ENCODE data around the gene RHBDL3. TPM values are rescaled to one million over a fixed set of nuclear protein-coding genes. Genes with fewer than 3 reads are reported as not detected.

Gene RHBDL3
- polyA plus RNA-seq, 1 experiment = 0.06 TPM

- CTCF ChIA-PET = no interaction called here
- Histone ChIP-seq H3K27ac (ENCODE audit: low read depth, low read length) (no peak overlapping the region), H3K27me3 (ENCODE audit: control insufficient read depth, insufficient read depth, low read length) (peaks cover 15% of the 10 kb centered on the region)
Measured at GRCh38 chr17:32302860-32303649, 37.4 kb downstream of the RHBDL3 start.

GRCh38 chr17:32303781-32304288, 38.2 kb downstream of the RHBDL3 start:
- Histone ChIP-seq H3K27me3 (ENCODE audit: control insufficient read depth, insufficient read depth, low read length) (peaks cover 22% of the 10 kb centered on the region), H3K4me3 (ENCODE audit: low read depth, low read length) (no peak overlapping the region), H3K9me3 (ENCODE audit: control insufficient read depth, insufficient read depth, low read length) (no peaks in the 10 kb centered on the region), H3K27ac (ENCODE audit: low read depth, low read length) (no peak overlapping the region)
- TF ChIP-seq, protein P1, sequence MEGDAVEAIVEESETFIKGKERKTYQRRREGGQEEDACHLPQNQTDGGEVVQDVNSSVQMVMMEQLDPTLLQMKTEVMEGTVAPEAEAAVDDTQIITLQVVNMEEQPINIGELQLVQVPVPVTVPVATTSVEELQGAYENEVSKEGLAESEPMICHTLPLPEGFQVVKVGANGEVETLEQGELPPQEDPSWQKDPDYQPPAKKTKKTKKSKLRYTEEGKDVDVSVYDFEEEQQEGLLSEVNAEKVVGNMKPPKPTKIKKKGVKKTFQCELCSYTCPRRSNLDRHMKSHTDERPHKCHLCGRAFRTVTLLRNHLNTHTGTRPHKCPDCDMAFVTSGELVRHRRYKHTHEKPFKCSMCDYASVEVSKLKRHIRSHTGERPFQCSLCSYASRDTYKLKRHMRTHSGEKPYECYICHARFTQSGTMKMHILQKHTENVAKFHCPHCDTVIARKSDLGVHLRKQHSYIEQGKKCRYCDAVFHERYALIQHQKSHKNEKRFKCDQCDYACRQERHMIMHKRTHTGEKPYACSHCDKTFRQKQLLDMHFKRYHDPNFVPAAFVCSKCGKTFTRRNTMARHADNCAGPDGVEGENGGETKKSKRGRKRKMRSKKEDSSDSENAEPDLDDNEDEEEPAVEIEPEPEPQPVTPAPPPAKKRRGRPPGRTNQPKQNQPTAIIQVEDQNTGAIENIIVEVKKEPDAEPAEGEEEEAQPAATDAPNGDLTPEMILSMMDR (IDR thresholded peaks at IDR 0.05; ENCODE audit: low read depth, low read length) = no peak
- POLR2A ChIA-PET = no interaction called here
- DNase-seq (ENCODE audit: low read depth, low spot score) = no peak
- CTCF ChIA-PET = no interaction called here

More at GRCh38 chr17:32302860-32303649, 37.4 kb downstream of the RHBDL3 start:
- no peak overlapping the region for H3K4me3 ChIP-seq (ENCODE audit: low read depth, low read length)
- TF ChIP-seq, protein P1 (IDR thresholded peaks at IDR 0.05; ENCODE audit: low read depth, low read length) = no peak
- POLR2A ChIA-PET = no interaction called here
- DNase-seq (ENCODE audit: low read depth, low spot score) = no peak
- H3K9me3 ChIP-seq (ENCODE audit: control insufficient read depth, insufficient read depth, low read length) = no peaks in the 10 kb centered on the region

DNA sequence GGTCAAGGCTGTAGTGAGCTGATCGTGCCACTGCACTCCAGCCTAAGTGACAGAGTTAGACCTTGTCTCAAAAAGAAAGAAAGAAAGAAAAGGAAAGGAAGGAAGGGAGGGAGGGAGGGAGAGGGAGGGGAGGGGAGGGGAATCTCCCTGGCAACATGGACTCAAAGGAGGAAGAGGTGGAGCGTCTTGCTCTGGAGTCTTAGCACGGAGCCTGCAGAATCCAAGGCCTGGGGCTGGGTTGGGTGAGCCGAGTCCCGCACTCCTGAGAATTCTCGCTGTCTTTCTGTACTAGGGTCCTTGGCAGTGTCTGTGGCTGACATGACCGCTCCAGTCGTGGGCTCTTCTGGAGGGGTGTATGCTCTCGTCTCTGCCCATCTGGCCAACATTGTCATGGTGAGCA, 39.4 kb downstream of the RHBDL3 start:
- TF ChIP-seq, protein P1 (IDR thresholded peaks at IDR 0.05; ENCODE audit: low read depth, low read length) = no peak

DNA sequence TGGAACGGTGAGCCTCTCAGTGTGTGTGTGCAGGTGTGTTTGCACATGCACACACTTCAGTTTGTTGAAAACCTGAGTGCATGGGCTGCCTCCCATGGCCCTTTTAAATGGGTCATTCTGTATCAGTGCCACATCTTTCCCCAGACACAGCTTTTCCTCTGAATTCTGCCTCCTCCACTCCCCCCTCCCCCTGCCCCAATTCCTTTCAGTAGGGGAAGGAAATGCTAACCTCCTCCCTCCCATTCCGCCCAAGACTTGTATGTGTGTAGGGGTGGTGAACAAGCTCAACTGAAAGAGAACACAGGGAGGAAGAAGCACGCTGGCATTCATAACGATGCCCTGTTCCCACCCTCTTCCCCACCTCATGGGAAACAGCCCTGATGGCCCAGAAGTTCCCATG, 42.0 kb downstream of the RHBDL3 start:
- Histone ChIP-seq H3K9me3 (ENCODE audit: control insufficient read depth, insufficient read depth, low read length) (no peaks in the 10 kb centered on the region), H3K27ac (ENCODE audit: low read depth, low read length) (no peak overlapping the region), H3K27me3 (ENCODE audit: control insufficient read depth, insufficient read depth, low read length) (peaks cover 18% of the 10 kb centered on the region), H3K4me3 (ENCODE audit: low read depth, low read length) (no peak overlapping the region)
- TF ChIP-seq, protein P1 (IDR thresholded peaks at IDR 0.05; ENCODE audit: low read depth, low read length) = no peak
- CTCF ChIA-PET = no interaction called here
- no peak for DNase-seq (ENCODE audit: low read depth, low spot score)
- POLR2A ChIA-PET = no interaction called here

More for the DNA sequence above, 39.4 kb downstream of the RHBDL3 start:
- ChIA-PET CTCF (no interaction called here), POLR2A (no interaction called here)
- peaks cover 18% of the 10 kb centered on the region for H3K27me3 ChIP-seq (ENCODE audit: control insufficient read depth, insufficient read depth, low read length)
- H3K9me3 ChIP-seq (ENCODE audit: control insufficient read depth, insufficient read depth, low read length) = no peaks in the 10 kb centered on the region
- DNase-seq (ENCODE audit: low read depth, low spot score) = no peak
- H3K4me3 ChIP-seq (ENCODE audit: low read depth, low read length) = no peak overlapping the region
- H3K27ac ChIP-seq (ENCODE audit: low read depth, low read length) = no peak overlapping the region

DNA sequence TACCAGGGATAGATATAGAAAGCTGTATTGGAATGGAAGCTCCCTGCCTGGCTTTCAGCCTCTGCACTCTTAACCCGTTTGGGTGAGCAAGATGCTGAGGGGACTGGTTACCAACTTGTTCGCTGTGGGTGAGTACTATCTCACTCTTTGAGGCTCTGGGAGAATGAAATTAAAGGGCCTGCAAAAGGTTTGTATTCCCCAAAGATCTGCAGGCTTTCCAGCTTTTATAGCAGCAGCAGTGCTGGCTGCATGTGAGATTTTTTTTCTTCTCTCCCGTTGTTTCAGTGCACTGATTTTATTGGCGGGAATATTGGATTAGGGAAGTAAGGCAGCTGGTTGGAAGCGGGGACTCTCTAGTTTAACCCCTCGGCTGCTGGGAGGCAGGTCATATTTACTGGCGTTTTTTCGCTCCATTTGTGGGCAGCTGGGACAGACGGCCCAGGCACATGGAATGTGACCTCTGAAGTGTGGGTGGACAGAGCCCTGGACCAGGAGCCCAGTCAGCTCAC, 45.5 kb downstream of the RHBDL3 start:
- H3K4me3 ChIP-seq (ENCODE audit: low read depth, low read length) = no peak overlapping the region
- CTCF ChIA-PET = interaction anchor here (1.3 to 1.5 kb wide), 2 partner anchors 9 to 58 kb away, joined by 5 to 6 read pairs; no protein-coding TSS in a partner anchor
- no peak overlapping the region for H3K27ac ChIP-seq (ENCODE audit: low read depth, low read length)
- POLR2A ChIA-PET = interaction anchor here (0.6 kb wide), 1 partner anchor 340 kb away, joined by 7 read pairs; no protein-coding TSS in a partner anchor
- peaks cover 32% of the 10 kb centered on the region for H3K27me3 ChIP-seq (ENCODE audit: control insufficient read depth, insufficient read depth, low read length)
- H3K9me3 ChIP-seq (ENCODE audit: control insufficient read depth, insufficient read depth, low read length) = no peaks in the 10 kb centered on the region
- no peak for DNase-seq (ENCODE audit: low read depth, low spot score)
- TF ChIP-seq, protein P1 (IDR thresholded peaks at IDR 0.05; ENCODE audit: low read depth, low read length) = no peak
